ENCODE measurements around the gene SORCS2.
A peak's percentile ranks its signal among the peaks of the same experiment; 100 is the strongest.

SORCS2 gene

DNA sequence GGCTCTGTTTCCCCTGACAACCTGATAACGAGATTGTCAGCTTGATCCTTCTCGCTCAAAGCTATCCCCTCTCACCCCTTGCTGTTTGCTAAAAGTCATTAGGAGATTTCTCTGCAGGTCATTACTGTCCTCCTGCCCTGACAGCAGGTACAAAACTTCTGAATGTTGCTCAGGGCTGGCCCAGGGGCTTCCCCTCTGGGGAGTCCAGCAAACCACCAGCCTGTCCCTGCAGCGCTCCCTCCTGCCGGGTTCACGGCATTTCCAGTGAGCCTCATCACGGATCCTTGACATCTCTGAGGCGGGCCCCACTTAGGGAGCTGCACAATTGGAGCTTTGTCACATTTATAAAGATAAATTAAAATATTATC lies 5.2 kb upstream of the SORCS2 start:
- no peak for DNase-seq

DNA sequence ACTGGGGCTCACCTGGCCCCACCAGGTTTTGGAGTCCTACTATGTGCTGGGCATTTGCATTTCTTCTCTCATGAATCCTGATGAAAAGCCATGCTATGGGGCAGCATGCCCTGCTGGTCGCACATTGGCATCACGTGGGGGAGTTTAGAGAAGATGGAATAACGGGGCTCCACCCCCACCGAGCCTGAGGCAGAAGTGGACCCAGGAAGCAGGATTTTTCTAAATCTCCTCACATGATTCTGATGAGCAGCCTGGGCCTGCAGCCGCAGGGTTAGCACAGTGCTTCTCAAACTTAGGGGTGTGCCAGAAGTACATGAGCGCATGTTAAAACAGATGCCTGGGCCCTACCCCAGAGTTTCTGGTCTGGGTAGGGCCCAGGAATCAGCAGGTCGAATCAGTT lies 4.6 kb upstream of the SORCS2 start:
- DNase-seq = no peak

DNA sequence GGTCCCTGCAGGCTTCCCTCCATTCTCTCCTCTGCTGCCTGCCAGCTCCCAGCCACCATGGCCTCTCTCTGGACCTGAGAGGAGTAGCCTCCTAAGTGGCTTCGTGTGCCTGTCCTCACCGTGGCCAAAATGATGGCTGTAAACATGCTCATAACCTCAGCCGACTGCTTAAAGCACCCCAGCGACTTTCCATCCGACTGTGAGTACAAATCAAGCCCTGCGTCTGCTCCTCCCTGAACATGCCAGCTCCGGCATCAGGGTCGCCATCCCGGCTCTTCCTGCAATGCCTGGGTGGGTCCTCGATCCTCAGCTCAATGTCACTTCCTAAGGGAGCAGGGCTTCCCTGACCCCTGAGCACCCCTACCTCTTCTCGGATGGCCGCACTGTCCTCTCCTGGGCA lies 3.3 kb upstream of the SORCS2 start:
- no peak for DNase-seq

DNA sequence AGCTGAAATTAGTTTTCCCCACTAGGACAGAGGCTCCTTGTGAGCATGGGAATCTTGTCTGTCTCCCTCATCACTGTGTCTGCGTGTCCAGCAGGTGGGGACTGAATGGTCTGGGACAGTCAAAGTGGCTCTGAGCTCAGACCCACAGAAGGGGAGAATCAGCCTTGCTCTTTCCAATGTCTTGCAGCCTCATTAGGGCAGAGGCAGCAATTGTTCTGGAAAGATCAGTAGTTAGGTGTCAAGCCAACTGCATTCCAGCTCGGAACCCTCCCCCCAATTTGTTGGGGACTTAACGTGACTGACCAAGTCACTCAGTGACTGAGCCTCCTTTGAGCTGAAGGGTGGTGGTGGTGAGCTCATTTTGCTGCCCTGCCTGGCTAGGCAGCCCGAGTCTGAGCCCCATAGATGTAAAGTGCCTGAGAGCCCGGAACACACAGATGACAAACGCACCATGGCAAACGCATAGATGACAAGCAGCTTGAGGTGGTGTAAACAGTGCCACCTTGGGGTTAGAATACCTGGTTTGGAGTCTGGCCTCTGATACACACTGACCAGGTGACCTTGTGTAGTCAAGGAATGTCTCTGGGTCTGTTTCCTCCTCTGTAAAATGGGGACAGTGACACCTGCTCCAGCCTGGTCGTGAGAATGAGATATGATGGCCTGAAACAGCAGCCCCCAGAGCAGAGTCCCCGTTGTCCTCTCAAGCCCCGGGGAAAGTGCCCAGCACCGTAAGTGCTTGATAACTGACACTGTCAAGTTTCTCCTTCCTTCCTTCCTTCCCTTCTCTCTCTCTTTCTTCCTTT lies 2.7 kb upstream of the SORCS2 start:
- no peak for DNase-seq

DNA sequence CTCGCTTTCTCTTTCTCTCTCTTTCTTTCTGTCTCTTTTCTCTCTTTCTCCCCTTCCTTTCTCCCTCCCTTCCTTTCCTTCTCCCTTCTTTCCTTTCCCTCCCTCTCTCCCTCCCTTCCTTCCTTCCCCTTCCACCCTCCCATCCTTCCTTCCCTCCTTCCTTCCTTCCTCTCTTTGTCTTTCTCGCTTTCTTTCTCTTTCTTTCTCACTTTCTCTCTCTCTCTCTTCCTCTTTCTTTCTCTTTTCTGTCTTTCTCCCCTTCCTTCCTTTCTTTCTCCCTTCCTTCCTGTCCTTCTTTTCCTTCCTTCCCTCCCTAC lies 2.1 kb upstream of the SORCS2 start:
- no peak for DNase-seq

DNA sequence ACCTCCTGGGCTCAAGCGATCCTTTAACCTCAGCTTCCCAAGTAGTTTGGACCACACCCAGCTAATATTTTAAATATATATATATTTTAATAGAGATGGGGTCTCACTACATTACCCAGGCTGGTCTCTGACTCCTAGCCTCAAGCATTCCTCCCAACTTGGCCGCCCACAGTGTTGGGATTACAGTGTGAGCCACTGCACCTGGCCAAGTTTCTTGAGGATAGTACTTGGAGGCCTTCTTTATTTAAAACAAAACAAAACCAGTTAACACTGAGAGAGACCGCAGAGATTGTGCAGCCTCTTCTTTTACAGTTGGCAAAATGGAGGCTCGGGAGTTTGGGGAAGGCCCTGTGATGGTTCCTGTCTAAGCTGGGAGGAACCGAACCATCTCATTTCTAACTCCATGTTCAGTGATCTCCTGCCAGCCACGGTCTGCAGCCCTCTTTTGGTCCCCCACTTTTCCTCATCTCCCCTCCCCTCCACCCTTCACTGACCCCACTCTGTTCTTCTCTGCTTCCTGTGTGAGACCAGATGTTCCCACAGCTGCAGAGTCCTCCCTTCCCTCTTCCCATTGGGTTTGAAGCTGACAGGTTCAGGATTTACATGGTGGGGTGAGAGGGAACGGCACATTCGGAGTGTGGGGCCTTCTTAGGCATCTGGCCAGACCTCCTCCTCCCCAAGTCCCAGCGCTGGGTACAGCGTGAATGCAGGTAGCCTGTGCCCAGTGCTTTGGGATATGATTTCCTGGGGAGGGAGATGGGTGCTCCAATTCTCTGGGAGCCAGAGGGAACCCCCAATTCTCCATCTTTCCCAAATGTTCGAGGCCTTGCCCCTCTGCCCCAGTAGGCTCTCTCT lies 1.4 kb upstream of the SORCS2 start:
- DNase-seq = no peak

DNA sequence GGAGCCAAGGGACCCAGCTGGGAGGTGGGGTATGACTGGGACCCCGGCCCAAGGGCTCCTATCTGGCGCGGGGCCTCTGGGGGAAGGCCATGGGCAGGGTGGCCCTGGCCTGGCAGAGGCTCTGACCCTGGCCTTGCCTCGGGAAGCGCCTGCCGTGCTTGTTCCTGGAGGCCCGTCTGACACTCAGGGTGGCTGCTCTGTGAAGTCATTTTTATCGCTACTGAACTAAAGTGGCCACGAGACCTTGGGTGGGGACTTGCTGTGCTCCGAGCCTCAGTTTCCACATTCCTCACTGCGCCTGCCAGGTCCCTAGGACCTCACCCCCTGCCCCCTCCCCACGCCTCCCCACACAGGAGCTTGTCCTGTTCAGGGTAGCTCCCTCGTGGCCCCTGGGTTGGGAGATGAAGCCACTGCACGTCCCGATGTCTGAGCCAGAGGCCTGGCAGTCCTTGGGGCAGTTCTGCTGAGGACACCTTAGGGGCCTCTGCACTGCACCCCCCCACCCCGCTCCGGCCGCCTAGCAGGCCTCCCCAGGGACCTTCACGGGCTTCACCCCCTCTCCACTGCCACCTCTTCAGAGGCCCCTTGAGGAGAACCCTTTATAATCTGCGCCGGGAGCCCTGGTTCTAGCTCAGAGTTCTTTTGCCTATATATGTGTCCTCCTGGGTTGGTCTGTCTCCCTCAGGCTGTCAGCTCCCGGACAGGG lies 639 bp upstream of the SORCS2 start:
- DNase-seq = no peak

DNA sequence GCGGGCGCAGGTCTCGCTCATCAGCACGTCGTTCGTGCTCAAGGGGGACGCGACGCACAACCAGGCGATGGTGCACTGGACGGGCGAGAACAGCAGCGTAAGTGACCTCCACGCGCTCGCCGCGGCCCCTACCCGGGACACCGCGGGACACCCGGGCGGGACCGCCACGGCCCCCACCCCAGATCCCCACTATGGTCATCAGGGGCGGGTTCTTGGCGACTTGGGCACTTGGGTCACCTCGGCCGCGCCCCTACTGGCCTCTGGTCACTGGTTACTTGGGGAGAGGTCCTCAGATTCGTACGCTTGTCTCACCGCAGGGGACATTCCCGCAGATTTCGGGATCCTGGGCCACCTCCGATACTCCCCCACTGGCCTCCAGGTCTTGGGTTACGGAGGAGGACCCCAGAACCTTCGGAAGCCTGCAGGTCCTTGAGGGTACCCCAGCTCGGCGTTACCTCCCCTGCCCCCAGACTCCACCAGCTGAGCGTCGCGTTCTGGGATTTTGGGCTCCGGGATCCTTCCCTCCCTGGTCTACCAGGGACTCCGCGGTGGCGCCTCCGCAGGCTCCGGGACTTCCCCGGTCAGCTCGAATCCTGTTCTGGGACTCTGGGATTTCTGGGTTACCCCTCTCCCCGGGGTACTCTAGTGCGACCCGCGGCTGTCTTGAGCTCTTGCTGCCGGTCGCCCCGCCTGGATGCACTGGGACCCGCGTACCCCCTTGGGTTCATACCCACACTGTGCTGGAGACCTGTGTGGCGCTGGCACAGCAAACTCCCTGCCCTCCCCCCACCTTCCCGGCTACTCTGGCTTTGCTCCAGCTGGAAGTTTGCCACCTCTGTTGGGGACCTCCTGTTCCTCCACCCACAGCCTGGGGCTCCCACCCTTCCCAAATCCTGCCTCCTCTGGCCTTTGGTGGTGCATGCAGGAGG lies 956 bp downstream of the SORCS2 start:
- no peak for DNase-seq

DNA sequence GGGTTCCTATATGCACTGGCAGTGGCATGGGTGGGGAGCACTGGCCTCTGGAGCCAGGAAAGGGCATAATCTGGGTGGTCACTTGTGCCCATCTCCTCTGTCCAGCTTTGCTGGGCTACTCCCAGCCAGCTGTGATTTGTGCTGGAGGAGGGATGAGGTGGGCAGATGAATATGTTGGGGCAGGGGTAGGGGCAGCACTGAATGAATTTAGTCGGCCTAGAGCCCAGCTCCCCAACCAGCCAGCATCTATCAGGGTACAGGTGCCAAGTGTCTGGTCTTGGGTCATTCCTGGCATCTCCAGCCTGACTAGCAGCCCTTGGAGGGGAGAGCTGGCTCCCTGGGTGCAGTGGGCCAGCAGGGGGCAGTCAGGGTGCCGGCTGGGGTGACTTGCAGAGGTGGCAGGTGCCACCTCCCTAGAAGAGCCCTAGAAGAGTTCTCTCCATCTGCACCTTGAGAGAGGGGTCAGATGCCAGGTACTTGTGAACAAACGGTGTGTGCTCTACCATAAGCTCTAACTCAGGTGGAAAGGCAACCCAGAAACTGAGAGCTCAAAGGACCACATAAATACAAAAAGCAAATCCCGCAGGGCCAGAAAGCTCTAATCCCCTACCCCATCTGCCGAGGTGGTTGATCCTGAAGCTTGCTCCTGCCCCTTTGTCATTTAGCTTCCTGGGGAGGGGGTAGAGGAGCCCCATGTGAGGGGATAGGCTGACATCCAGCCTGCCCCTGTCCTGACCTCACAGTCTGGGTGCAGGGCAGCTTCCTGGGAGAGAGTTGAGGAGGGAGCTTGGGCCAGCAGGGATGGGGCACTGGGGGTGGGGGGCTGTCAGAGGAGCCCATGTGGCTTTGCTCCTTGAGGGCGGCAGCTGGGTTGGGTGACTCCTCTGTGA lies 2.2 kb downstream of the SORCS2 start:
- no peak for DNase-seq

DNA sequence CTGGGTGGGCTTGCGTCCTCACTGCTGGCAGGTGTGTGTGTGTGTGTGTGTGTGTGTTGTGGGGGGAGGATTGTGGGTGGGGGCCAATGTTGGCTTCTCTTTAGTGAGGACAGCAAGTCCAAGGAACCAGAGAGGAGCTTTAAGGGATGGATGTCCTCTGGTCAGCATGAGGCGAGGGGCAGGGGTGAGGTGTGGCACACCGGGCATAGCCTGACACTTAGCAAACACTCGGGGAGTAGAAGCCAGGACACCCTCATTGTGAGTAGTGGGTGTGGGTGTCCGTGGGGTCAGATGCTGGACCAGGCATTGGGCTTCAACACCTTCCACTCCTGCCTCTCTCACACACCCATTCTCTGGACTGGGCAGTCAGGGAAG lies 2.8 kb downstream of the SORCS2 start:
- no peak for DNase-seq

DNA sequence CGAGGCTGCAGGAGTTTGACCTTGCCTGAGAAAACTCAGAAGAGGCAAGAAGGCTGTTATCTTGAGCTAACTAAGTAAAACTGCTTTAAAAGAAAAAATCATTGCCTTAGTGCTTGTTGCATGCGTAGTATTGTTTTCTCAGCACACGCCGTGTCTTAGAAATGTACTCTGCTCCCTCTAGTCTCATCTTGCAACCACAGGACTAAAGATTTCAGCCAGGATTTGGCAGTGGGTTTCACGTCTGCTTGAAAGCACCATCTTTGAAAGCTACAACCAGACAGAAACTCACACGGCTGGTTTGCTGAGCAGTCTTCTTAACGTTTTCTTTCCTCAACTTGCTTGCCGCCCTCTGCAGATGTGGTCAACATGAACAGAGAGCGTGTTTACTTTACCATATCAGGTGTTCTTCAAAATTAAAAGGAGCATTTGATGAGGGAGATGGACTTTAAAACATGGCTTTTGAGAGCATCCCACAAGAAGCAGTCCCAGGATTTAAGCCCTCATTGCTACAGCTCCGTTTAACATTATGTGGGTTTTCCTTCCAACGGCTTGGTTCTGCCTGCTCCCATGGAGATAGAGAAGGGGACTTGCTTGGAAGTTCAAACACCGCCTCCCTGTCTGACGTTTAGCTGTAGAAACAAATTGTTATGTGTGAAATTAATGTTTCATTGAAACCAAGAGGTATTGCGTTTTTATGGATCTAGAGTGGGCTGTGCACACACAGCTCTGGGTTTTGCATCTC lies 3.4 kb downstream of the SORCS2 start:
- peak; percentile 77 for DNase-seq

DNA sequence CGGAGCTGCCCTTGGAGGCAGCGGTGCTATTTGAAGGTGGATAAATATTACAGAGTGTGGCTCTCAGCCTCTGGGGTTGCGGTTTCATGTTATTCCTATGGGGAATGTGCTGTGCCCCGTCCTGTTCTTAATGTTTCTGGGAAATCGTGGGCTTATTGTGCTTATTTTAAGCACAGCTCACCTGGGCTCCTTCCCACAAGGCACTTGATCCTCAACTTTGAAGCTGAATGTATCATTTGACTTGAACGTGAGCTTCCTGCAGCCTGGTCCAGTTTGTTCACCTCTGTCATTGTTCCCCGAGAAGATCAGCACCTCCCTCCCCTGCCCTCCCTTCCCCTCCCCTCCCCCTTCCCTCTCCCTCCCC lies 3.9 kb downstream of the SORCS2 start:
- DNase-seq = no peak

DNA sequence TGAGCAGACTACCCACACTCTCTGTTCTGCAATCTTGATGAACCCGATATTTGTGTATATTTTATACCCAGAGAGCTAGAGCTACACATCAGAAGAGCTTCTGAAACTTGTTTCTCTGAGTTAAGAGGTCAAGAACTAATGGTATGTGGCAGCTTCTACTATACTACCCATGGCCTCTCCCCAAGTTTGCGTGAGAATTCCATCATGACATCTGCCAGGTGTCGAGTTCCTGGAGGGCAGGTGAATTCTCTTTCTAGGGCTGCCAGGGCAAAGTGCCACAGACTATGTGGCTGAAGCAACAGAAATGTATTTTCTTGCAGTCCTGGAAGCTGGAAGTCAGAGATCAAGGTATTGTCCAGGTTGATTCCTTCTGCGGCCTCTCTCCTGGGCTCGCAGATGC lies 4.4 kb downstream of the SORCS2 start:
- no peak for DNase-seq

DNA sequence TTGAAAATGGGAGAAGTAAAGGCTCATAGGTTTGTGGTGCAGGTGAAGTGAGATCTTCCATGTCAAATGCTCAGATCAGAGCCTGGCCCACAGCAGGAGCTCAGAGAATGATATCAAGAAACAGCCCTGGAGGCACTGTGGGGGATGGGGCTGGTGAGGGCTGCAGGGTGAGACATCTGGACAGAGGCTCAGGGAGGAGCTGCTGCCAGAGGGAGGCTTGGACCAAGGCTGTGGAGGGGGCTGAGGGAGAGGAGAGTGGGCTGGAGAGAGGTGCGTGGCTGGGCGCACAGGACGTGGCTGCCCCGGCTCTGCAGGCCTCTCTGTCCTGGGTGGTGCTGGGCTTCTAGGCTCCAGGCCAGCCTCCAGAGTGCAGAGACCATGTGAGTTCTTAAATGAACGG lies 5.6 kb downstream of the SORCS2 start:
- DNase-seq = no peak

DNA sequence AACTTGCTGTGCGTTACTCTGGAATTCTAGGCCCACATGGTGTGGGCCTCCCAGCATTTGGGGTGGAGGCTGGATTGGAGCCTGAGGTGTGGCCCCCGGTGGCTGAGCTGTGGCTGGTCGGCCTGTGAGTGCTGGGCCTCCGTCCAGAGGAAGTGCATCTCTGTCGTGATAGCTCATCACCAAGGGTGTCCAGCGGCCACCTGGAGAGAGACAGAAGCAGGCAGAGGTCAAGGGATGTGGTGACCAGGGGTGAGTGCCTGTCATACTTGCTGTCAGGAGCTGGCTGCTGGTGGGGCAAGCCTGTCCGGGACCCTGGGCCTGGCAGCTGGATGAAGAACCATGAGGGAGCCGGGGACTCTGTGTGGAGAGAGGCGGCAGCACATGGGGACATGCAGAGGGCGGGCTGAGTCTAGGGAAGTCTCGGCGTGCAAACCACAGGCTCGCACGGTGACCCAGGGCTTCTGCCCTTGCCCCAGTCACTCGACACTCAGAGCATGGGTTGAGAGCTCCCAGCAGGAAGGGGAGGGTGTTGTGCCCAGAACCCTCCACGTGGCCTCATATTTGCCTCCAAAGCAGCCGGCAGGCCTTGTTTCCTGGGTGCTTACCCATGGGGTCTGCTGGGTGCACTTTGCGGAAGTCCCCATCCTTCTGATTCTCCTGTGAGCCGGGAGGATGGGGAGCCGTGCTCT lies 6.2 kb downstream of the SORCS2 start:
- DNase-seq = no peak

DNA sequence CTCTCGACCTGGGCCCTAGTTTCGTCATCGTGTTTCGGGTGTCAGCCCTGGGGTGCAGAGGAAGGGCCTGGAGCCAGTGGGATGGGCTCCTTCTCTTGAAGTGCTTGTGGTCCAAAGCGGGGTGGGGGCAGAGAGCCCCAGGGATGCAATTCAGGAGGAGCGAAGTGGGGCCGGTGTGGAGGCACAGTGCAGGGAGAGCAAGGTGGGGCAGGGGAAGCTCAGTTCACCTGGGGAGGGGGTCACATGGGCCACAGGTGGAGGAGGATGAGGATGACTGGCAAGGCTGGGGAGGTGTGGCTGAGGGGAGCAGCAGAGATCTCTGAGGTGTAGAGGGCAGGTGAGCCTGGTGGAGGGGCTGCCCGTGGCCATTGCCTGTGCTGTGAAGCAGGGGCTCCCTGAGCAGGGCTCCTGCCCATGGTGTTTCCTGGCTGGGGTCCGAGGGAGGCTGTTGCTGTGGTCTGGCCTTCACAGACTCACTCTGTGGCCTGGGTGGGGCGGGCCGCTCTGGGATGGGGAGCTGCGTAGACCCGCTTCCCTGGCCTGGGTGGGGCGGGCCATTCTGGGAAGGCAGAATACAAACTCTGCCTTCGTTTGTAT lies 6.9 kb downstream of the SORCS2 start:
- no peak for DNase-seq

DNA sequence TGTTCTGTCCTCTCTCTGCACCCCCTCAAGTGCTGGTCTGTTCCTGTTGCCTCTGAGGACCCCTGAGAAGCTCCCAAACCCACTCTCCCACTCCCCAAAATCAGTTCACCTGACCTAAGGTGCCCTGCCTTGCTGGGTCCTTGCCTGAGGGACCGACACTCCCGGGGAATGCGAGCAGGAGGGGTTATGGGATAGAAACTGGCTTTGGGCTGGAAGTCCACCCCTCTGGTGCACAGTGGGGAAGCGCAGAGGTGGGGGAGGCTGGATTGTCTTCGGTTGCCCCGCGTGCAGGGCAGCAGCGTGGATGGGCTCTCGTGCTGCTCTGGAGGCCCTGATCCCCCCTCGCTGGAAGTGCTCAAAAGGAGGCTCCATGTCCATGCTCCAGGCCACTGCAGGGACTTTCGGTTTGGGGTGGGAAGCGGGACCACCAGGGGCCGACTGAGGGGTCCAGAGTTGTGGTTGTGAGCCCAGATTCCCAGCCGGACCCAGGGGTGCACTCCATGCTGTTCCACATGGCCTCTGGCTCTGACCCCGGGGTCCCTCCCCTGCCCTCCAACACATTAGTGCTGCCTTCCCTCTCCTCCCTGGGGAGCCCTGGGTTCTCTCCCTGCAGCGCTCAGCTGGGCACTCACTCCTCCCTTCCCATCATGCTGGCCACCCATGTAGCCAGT lies 7.6 kb downstream of the SORCS2 start:
- no peak for DNase-seq

DNA sequence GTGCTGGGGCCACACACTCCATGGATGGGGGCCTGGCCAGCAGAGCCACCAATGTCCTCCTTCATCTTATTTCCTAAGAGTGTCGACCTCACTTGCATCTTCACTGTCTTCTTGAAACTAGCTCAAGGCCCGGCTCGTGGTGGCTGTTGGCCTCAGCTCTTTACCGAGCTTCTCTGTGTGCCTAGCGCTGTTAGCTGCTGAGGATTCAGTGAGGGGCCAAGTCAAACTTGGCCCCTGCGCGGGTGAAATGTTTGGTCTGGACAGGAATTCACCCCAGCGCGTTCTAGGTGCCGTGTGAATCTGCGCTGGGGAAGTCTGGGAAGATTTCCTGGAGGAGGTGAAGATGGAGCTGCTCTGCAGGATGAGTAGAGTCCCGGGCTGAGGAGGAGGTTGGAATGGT lies 8.5 kb downstream of the SORCS2 start:
- DNase-seq = no peak

All from fibroblast of upper back skin (primary cell).